ENCODE measurements around the gene KLHL29. TPM values are rescaled to one million over a fixed set of nuclear protein-coding genes. Genes with fewer than 3 reads are reported as not detected.

The KLHL29 gene
- total RNA-seq, 3 donors from 2014 or later = 2.6 to 13.0 (median 5.5) TPM

DNA sequence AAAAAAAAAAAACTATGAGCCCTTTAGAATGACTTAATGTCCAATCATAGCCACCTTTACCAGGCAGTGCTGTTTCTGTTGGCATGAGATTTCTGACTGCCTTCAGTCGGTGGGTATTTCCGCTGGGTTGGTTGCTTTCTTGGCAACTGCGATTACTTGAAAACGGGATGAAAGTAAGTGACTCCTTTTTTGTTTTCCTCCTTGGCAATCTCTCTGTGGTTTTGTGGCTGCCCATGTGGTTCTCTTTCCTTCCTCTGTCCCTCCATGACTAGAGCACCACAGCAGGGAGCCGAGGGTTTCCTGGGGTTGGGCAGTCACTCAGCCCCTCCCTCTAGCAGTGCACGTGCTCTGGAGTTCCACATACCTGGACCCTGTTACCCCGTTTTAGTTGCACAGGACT is 112.1 kb downstream of the KLHL29 start:
- Histone ChIP-seq H3K9me3 (no peaks in the 10 kb centered on the region), H3K36me3 (ENCODE audit: low read depth) (no peaks in the 10 kb centered on the region), H3K4me1 (ENCODE audit: low read depth) (no peaks in the 10 kb centered on the region), H3K4me3 (no peak overlapping the region)
- DNase-seq (no peak), ATAC-seq (no peak)
- TF ChIP-seq CTCF (IDR thresholded peaks at IDR 0.05) = no peak
- intact Hi-C loops (cut with DNase I, micrococcal nuclease) = no loop called here

DNA sequence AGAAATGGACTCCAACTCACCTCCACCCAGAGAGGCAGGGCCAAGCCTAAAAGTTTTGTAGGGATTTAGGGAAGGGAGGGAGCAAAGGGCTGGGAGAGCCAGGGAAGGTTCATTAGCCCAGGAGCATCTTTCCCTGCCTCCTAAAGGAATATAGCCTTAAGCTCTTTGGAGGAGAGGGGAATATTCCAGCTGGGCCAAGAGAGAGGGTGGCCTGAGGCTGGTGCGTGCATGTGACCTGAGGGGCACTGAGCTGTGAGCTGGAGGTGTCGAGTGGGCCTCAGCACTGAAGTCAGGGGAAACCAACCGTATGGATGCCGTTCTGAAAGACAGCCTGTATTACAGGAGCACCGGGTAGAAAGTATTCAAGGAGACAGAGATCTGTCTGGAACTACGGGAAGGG is 112.6 kb downstream of the KLHL29 start:
- TF ChIP-seq CTCF (IDR thresholded peaks at IDR 0.05) = no peak
- no peaks in the 10 kb centered on the region for H3K4me1 ChIP-seq (ENCODE audit: low read depth)
- no peak for DNase-seq
- no peak overlapping the region for H3K4me3 ChIP-seq
- no peak for ATAC-seq
- intact Hi-C loops (cut with DNase I, micrococcal nuclease) = no loop called here
- no peaks in the 10 kb centered on the region for H3K36me3 ChIP-seq (ENCODE audit: low read depth)
- no peaks in the 10 kb centered on the region for H3K9me3 ChIP-seq

DNA sequence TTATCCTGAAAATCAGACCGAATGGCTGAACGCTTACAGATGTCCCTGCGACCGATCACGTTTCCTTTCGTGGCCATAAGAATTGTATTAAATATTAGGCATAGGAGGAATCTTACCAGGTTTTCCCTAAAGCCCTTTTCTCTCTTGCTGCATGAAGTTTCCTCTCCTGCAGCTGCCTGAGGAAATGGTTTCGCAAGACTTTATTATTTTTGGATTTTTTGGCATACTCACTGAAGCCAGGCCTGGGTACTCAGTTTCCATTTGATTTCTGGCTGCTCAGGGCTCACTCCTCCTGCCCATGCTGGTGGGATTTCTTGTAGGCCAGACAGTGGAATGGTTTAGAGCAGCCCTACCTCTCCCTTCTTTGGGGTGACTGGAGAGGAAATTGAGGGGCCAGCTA is 114.0 kb downstream of the KLHL29 start:
- intact Hi-C loops (cut with DNase I, micrococcal nuclease) = no loop called here
- Histone ChIP-seq H3K36me3 (ENCODE audit: low read depth) (no peaks in the 10 kb centered on the region), H3K4me3 (no peak overlapping the region), H3K9me3 (no peaks in the 10 kb centered on the region), H3K4me1 (ENCODE audit: low read depth) (no peaks in the 10 kb centered on the region)
- TF ChIP-seq CTCF (IDR thresholded peaks at IDR 0.05) = no peak
- DNase-seq = no peak
- ATAC-seq = no peak

DNA sequence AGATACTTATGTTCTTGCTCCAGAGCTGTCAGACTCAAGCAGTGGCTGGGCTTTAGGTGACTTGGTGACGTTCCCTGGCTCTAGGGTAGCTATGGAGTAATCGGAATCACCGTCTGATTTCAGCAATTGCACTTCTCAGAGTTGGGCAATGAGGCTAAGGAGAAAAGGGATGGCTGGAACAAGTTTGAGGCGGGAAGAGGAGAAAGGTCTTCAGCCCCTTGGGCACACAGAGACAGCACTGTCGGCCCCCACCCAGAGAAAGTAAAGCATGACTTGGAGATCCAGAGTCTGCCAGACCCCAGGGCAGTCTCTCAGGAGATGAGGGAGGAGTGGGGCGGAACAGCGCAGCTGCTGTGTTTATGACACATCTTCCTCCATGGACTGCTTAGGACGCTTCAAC is 114.5 kb downstream of the KLHL29 start:
- intact Hi-C loops (cut with DNase I, micrococcal nuclease) = no loop called here
- no peaks in the 10 kb centered on the region for H3K4me1 ChIP-seq (ENCODE audit: low read depth)
- no peak overlapping the region for H3K4me3 ChIP-seq
- DNase-seq = no peak
- H3K9me3 ChIP-seq = no peaks in the 10 kb centered on the region
- no peaks in the 10 kb centered on the region for H3K36me3 ChIP-seq (ENCODE audit: low read depth)
- TF ChIP-seq CTCF (IDR thresholded peaks at IDR 0.05) = no peak
- no peak for ATAC-seq

DNA sequence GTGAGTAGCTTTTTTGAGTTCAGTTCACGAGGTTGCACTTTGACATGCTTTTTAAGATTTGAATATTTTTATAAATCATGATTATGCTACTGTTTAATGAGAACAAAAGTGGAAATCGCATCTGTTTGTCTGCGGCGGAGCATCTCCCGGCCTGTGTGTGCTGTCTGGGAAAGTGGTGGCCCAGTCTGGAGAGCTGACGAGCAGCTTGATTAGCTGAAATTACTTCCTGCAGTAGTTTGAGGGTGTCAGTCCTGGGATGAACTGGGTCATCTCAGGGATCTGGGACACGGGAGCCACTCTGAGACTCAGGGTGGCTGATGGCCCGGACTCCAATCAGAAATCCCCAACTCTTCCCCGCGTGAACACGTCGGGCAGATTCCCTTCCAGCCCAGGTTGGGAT is 115.9 kb downstream of the KLHL29 start:
- no peak for TF ChIP-seq CTCF (IDR thresholded peaks at IDR 0.05)
- intact Hi-C loops (cut with DNase I, micrococcal nuclease) = no loop called here
- H3K36me3 ChIP-seq (ENCODE audit: low read depth) = no peaks in the 10 kb centered on the region
- no peak overlapping the region for H3K4me3 ChIP-seq
- no peaks in the 10 kb centered on the region for H3K9me3 ChIP-seq
- no peaks in the 10 kb centered on the region for H3K4me1 ChIP-seq (ENCODE audit: low read depth)
- DNase-seq (no peak), ATAC-seq (no peak)

GRCh38 chr2:23502096-23502495 is 117.1 kb downstream of the KLHL29 start:
- no peak for DNase-seq
- Histone ChIP-seq H3K4me3 (no peak overlapping the region), H3K9me3 (no peaks in the 10 kb centered on the region), H3K4me1 (ENCODE audit: low read depth) (no peaks in the 10 kb centered on the region), H3K36me3 (ENCODE audit: low read depth) (no peaks in the 10 kb centered on the region)
- ATAC-seq = no peak
- no peak for TF ChIP-seq CTCF (IDR thresholded peaks at IDR 0.05)
- intact Hi-C loops (cut with DNase I, micrococcal nuclease) = no loop called here
